ENCODE results near the gene JARID2.

The JARID2 gene

GRCh38 chr6:15489261-15489962 is 243.5 kb downstream of the JARID2 start:
- no peak for DNase-seq (ENCODE audit: low read depth, low spot score)

DNA sequence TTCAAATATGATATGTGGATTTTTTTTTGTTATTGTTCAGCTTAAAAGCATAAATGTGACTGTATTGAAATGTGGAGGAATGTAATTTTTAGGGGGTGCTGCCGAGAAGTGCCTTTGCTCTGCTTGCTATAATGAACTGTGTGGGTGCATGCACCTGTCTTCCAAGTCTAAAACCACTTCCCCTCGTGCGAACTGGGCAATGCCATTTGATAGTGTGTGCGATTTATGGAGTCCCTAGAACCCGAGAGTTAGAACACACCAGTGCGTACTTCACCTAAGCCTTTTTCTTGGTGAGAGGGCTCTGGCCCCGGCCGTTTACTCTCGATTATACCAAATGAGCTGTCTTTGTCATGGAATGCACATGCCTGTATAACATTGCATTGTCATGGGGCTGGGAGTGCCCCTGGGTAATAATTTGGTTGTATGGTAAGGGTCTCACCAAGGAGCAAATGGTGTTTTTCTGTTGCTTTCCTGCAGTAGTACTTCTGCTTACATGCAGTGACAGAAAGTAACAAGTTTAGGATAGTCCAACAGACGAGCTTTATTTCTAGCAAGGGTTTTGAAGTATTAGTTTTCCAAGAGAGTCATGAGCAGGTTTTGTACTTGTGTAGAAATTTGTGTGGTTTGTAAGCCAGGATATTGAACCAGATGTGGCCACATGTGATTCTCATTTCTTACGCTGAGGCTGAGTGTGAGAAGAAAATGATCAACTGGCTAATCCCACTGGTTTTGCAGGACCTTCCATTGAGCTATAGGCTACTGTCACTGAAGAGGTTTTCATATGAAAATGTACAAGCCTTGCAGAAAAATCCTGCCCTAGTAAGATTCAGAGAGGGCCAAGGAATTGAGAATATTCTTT is 244.6 kb downstream of the JARID2 start:
- no peak for DNase-seq (ENCODE audit: low read depth, low spot score)

DNA sequence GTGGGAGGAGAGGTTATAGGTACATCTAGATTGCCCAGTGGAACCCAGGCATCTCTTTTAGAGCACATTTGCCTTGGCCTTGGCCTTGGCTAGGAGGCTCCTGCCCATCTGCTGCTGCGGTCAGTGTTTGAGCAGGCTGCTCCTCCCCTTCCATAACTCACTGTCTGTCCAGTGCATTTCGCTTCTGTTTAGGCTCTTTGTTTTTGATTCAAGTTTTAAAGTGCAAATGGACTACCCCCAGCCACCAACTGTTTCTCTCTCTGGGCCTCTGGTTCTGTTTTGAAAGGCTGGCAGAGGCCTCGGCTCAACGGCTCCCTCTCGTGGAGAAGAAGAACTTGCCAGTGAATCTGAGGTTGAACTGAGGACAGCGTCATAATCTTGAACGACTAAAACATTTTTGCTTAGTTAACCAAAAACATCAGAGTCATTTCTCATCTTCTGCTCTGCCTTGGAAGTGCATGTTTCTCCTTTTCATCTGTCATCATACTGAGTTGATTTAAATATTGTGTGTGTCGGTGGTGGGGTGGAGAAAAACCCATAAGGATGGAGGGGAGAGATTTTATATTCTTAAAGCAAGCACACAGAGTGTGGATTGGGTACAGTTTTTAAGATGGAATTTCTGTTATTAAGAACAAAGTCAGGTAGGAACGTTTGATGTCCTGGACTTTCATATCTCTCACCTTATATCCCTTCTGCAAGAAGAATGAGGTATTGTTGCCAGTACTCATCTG is 245.6 kb downstream of the JARID2 start:
- no peak for DNase-seq (ENCODE audit: low read depth, low spot score)

DNA sequence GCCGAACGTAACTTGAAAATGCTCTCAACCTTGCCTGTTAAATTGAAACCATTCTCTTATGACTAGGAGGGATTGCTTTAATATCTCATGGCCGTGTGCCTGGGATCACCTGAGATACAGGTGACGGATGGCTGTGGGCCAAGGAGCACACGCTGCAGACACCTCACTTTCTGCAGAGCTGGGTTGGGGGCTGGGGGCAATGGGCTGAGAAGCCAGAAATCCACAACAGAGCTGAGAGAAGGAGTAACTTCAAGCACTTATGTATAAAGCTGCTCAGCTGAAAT is 246.1 kb downstream of the JARID2 start:
- no peak for DNase-seq (ENCODE audit: low read depth, low spot score)

GRCh38 chr6:15493437-15494168 is 247.7 kb downstream of the JARID2 start:
- no peak for DNase-seq (ENCODE audit: low read depth, low spot score)

DNA sequence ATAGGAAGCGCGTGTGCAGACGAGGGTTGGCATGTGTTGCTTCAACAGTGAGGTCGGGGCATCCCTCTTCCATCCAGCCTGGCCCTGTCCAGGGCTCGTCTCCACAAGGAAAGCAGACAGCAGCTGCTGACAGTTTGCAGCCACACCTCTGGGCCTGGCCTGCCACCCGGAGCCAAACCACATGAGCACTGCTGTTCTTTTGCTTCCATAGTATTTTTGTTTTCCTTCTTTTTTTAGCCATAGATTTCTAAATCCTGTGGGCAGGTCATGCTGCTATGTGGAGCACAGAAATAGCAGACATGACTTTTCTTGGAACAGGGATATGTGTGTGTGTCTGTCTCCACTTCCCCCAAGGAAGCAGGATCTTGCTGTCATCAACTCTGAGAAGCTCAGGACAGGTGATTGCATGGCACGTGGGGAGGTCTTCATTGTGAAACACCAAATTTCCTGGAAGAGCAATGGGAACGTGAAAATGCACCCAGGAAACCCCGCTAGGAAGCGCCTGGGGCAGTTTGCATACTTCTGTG is 249.6 kb downstream of the JARID2 start:
- DNase-seq (ENCODE audit: low read depth, low spot score) = no peak

- no peak for DNase-seq (ENCODE audit: low read depth, low spot score)
Observed at GRCh38 chr6:15496345-15497131, 250.7 kb downstream of the JARID2 start.

DNA sequence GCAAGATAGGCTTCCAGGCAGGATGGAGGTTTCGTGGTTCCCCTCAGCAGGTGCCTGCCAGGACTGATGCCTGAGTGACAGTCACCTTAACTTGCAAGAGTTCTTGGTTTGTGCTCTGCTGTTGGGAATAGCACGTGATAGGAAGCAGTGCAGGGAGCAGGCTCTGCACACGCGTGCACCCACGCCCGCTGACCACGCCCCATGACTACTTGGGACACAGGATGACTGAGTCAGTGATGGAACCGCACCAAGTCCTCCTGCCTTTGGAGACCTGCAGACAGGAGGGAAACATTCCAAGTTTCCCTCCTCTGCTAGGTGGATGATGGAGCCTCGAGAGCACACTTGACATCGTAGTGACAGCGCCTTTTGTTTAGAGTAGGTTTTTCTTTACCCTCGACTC is 252.8 kb downstream of the JARID2 start:
- no peak for DNase-seq (ENCODE audit: low read depth, low spot score)

DNA sequence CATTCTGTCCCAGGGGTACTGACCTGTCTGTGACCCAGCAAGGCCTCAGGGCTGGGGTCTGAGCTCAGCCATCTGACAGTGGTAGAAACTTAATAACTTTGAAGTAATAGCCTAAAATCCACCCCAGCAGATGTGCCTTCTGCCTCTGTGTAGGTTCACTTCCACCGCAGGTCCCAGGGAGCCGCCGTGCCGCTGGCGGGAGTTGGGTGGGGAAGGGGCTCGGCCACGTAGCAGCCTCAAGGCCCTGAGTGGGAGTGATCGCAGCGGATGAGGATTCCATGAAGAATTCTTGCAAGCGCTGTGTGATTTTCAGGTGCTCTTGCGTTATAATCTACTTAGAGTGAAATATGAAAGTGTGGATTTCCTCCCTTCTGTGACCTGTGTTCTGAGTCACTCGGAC is 253.3 kb downstream of the JARID2 start:
- DNase-seq (ENCODE audit: low read depth, low spot score) = no peak

- no peak for DNase-seq (ENCODE audit: low read depth, low spot score)
Observed at GRCh38 chr6:15499591-15499990, 253.7 kb downstream of the JARID2 start.

- no peak for DNase-seq (ENCODE audit: low read depth, low spot score)
Observed at GRCh38 chr6:15500078-15500740, 254.3 kb downstream of the JARID2 start.

DNA sequence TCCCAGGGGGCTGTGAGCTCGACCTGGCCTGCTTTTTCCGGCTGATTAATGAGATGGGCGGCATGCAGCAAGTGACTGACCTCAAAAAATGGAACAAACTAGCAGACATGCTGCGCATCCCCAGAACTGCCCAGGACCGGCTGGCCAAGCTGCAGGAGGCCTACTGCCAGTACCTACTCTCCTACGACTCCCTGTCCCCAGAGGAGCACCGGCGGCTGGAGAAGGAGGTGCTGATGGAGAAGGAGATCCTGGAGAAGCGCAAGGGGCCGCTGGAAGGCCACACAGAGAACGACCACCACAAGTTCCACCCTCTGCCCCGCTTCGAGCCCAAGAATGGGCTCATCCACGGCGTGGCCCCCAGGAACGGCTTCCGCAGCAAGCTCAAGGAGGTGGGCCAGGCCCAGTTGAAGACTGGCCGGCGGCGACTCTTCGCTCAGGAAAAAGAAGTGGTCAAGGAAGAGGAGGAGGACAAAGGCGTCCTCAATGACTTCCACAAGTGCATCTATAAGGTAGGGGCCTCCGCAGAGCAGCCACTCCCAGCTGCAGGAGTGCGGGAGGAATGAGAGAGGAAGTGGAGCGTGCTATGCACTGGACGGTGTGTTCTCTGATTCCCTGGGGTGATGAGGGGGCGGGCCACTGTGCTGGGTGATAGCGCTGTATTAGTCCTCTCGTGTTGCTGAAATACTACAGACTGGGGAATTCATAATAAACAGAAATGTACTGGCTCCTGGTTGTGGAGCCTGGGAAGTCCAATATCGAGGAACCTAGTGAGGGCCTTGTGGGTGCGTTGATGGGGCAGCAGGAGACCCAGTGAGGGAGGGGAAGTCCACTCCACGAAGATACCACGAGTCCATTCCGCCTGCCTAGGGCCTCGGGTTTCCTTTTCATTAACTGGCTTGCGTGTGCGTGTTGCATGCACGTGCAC is 255.3 kb downstream of the JARID2 start:
- no peak for DNase-seq (ENCODE audit: low read depth, low spot score)

GRCh38 chr6:15501826-15502445 is 256.1 kb downstream of the JARID2 start:
- no peak for DNase-seq (ENCODE audit: low read depth, low spot score)

- no peak for DNase-seq (ENCODE audit: low read depth, low spot score)
Observed at GRCh38 chr6:15502446-15503345, 256.8 kb downstream of the JARID2 start.

DNA sequence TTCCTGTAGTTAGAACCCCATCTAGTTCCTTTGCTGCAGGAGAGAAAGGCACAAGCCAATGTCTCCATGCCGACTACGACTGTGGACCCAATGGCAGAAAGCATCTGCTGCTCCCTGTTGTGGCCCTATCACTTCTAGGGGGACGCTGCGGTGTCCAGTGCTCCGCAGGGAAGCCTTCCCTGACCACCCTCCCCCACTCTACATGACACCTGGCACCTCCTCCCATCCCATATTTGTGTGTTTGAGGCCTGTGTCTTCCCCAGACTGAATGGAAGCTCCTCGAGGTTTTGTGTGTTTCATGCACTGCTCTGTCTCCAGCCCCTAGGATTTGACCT is 257.4 kb downstream of the JARID2 start:
- no peak for DNase-seq (ENCODE audit: low read depth, low spot score)

DNA sequence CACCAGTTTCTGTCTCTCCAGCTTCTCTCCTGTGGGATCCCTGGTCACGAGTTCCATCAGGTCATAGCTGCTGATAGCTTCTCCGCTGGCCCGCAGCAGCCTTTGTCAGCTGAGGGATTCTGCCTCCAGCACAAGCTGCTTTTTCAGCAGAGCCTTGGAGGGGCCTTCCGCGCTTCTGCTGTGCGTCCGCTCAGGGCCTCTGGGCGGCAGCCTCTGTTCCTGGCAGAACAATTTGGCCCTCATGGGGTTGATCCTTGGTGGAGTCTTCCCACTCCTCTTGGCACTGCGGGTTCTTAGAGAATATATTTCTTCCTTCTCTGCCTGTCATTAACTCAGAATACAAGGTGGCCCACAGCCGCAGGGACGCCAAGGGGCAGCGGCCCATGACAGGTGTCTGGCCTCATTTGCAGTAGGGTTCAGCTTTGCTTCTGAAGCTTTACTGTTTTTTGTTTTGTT is 258.2 kb downstream of the JARID2 start:
- DNase-seq (ENCODE audit: low read depth, low spot score) = no peak

DNA sequence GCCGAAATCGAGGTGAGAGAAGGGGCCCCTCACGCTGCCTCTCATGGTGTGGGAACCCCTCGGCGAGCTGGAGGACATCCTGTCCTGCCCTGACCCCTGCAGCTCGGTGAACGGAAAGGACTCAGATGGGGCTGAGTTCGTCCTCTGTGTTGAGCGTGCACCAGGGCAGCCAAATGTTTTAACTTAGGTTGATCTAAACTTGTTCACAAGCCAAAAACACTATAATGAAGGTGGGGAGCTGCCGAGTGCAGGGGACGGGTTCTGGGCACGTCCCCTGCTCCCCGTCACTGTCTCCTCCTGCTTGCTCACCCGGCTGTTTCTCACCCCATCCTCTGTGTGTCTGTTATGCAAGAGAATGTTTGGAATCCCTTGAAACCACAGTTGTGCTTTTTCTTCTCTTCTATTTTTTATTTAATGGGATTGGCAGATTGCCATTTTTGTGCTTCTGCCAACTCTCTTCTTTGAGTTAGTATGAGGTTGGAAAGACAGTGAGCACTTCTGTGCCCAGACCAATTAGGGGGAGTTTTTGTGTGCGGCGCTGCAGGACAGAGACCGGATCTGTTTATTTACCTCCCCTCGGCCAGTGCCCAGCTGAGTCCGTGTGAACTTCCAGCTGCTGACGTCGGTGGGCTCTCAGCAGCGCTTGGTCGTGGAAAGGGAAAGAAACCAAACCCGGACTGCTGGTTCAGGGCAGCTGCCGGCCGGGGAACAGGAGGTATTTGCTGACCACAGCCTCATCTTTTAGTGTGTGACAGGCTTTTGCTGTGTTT is 258.9 kb downstream of the JARID2 start:
- DNase-seq (ENCODE audit: low read depth, low spot score) = peak; percentile 98
